ENCODE results near the gene MROH8.

- TF ChIP-seq, protein P1, sequence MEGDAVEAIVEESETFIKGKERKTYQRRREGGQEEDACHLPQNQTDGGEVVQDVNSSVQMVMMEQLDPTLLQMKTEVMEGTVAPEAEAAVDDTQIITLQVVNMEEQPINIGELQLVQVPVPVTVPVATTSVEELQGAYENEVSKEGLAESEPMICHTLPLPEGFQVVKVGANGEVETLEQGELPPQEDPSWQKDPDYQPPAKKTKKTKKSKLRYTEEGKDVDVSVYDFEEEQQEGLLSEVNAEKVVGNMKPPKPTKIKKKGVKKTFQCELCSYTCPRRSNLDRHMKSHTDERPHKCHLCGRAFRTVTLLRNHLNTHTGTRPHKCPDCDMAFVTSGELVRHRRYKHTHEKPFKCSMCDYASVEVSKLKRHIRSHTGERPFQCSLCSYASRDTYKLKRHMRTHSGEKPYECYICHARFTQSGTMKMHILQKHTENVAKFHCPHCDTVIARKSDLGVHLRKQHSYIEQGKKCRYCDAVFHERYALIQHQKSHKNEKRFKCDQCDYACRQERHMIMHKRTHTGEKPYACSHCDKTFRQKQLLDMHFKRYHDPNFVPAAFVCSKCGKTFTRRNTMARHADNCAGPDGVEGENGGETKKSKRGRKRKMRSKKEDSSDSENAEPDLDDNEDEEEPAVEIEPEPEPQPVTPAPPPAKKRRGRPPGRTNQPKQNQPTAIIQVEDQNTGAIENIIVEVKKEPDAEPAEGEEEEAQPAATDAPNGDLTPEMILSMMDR (IDR thresholded peaks at IDR 0.05), result no peak
- no peak for TF ChIP-seq POLR2A (IDR thresholded peaks at IDR 0.05)
Measured at GRCh38 chr20:37162646-37163045, 16.7 kb downstream of the MROH8 start.
